Left renal pelvis (tissue), 4 donors: Measurements from ENCODE around the gene LIN7A. TPM values are rescaled to one million over a fixed set of nuclear protein-coding genes. Genes with fewer than 3 reads are reported as not detected.
A peak's percentile ranks its signal among the peaks of the same experiment; 100 is the strongest.
"Not testable (repeated sequence)": the region's sequence is repeated elsewhere in the genome, so short reads cannot be mapped to it uniquely, and the experiment has no call there.

Experiments
- DNase-seq, 4 donors: peaks; one replicate each; pipeline ENCODE4 v3.0.0-alpha.2; 2013; ENCODE audit warnings: low read depth in 4 of 4, low spot score in 3 of 4
- polyA plus RNA-seq, 4 donors: library from polyadenylated mRNA; unstranded; fragments of 120-200 nt; gene quantifications; one replicate each; pipeline ENCODE4 v1.2.1, GENCODE V29; 2013; ENCODE audit not compliant: insufficient read length in 4 of 4

LIN7A gene
- polyA plus RNA-seq, 4 donors = 15.4 to 24.8 (median 22.2) TPM

- DNase-seq = no peak
These were observed 13.3 kb downstream of the LIN7A start for GRCh38 chr12:80924437-80924836.

DNA sequence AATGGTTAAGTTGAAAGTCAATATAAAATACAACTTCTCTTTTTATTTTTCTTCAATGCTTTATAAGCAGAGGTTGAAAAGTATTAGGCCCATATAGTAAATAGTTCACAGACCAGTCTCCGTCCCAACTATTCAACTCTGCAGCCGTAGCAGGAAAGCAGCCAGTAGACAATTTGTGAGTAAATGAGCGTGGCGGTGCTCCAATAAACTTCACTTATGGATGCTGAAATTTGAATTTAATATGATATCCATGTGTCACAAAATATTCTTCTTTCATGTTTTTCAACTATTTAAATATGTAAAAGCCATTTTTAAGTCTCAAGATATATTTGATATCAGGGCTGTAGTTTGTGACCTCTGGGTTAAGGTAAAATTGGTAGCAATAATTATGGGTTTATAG lies 17.7 kb downstream of the LIN7A start:
- DNase-seq = no peak

- no peak for DNase-seq
These were observed 20.1 kb downstream of the LIN7A start for GRCh38 chr12:80917651-80918050.

DNA sequence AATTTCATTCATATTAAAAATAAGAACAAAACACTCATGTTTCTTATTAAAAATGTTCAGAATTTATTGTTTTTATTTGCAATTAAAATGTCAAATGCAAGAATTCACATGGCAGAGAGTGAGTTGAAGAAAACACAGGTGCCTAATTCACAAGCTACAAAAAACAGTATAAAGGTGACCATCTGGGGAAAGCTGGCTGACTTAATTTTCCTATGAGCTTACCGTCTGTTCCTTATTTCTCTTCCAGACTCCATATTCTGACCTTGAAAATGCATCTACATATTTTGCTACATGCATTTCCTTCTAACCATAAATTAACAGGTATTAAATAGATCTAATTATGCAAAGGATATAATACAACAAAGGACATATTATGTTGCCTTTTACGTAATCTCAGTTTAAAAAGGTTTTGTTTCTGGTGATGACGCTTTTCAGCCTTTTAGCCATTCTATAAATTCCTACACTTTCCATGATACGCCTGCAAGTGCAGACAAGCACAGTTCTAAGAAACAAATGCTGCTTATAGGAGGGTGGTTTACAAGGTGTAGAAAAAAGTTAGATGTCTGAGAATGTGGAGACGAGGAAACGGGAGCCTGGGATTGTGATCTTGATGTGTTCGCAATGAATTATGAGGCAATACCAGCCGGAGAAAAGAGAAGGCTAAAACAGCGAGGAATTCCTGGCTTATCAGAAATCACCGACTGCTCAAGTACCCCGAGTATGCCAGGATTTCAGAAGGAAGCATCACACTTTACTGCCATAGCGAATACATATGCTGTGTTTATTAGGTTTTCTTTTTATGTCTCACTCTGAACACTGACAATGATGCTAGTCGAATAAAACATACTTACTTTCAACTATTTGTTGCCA lies 24.6 kb downstream of the LIN7A start:
- no peak for DNase-seq

GRCh38 chr12:80909370-80909769 lies 28.4 kb downstream of the LIN7A start:
- no peak for DNase-seq

DNA sequence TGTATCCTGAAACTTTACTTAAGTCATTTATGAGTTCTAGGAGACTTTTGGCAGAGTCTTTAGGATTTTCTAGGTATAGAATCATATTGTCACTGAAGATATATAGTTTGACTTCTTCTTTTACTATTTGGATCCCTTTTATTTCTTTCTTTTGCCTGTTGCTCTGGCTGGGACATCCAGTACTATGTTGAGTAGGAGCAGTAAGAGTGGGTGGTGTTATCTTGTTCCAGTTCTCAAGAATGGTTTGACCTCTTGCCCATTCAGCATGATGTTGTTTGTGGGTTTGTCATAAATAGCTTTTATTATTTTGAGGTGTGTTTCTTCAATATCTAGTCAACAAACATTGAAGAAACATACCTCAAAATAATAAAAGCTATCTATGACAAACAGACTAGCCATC lies 35.0 kb downstream of the LIN7A start:
- DNase-seq = no peak

- DNase-seq = no peak
These were observed 36.1 kb downstream of the LIN7A start for GRCh38 chr12:80901661-80902060.

- DNase-seq = no peak
These were observed 42.5 kb downstream of the LIN7A start for GRCh38 chr12:80895240-80895639.

DNA sequence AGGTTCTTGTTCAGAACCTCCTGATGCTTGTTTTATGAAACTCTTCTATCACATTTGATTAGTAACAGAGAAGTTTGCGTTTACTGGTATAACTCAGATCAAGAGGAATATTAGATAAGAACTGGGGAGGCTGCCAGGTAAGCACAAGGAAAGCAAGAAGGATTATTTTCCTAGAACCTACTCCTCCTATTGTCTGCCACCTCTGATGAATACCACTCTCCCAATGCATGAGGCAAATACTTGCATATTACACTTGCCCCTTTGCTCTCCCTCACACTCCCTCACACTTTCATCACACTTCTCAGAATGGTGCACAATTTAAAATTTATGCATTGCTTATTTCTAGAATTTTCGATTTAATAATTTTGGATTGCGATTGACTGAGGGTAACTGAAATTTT lies 43.6 kb downstream of the LIN7A start:
- DNase-seq = no peak

DNA sequence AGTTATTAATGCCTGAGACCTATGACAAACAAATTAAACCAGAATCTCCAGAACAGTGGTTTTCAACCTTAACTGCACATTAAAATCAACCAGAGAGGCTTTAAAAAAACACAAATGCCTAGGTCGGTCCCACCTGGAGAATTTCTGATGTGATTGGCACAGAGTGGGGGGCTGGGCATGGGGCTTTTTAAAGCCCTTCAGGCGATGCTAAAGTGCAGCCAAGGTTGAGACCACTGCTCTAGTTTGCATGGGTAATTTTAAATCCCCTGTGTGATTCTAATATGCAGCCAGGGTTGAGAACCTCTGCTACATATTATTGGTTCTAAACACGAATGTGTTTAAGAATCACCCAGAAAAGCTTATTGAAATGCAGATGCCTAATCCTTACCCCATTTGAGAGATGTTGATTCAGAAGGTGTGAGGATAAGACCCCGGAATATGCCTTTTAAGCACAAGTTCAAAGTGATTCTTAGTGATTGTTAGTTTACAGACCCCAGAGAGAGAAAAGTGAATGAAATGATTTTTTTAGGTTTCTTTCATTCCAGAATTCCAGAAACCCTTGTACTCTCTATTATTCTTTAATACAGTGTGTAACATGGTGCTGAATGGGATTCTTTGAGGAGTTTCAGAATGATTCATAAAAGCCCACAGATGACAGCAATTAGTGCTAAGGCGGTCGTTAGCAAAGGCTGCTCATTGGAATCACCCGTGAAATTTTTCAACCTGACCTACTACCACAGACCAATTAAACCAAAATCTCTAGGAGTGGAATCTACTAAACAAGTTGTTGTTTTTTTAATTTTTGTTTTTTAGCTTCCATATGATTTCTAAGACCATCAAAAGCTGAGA lies 44.9 kb downstream of the LIN7A start:
- no peak for DNase-seq

DNA sequence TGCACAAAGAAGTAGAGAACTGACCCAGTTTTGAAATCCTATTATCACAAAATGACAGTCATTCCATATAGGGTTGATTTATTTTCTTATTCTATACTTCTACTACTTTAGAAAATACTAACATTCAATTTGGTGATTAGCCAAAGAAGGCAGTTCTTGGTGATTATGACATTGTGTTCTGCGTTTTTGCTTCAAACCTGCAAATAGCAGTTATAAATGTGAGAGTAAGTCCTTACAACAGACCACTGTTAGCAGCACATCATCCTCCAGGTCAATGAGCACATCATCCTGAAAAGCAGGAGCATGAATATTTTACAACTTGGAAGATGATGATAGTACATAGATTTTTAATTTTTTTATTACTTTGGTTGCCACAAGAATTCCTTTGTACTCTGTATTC lies 53.1 kb downstream of the LIN7A start:
- DNase-seq = no peak

GRCh38 chr12:80881106-80881505 lies 56.6 kb downstream of the LIN7A start:
- DNase-seq = no peak

- DNase-seq = not testable (repeated sequence)
These were observed 59.3 kb downstream of the LIN7A start for GRCh38 chr12:80878452-80878851.

DNA sequence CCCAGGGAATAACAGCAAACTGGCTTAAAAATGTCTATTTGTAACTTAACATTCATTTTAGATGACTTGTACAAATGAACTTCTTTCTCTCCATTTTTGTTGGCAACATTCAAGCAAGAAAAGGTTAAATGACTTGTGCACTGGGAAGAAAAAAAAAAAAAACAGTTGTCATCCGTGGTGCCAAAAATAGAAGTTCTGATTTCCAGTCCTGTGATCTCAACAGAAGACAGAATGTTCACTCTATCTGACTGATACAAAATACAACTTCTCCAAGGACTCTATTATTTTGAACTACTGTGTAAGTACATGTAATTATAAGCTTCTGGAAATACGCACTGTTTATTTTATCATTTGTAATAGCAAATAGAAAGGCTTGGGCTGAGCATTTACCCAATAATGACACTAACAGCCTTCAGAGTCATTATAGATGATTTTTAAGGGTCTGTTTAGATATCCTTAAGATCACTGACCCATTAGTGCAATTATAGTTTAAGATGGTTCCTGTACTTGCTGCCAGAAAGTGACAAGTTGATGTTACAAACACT lies 59.9 kb downstream of the LIN7A start:
- no peak for DNase-seq

DNA sequence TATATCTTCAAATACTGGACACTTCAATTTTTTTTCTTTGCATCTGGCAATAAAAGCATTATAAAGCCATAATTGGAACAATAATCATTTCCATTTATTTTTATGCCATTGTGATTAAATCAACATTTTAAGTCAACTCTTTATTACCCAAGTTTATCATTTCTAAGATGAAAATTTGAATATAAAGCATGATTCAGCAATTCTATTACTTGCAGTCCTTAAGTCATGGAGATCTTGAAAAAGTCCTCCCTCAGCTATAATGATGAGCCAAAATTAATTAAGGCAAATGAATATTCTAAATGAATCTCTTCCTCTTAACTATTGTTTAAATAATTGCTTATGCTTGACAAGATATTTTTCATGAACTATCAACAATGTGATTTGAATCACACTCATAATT lies 65.7 kb downstream of the LIN7A start:
- DNase-seq = no peak

DNA sequence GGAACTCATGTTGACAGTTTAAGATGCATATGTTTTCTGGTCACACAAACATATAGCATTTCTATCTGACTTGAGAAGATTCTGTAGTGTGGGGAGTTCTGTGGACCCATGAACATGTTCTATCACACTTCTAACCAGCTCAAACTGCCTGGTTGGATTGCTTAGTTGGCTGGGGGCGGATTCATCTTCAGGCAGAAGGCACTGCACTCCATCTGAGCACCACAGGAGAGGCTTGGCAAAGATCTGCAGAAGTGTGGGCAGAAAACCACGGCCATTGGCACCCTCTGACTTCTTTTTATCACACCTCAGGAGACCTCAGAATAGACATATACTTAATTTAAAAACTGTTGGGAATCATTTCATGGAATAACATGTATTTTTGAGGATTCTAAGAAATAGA lies 68.5 kb downstream of the LIN7A start:
- DNase-seq = no peak

GRCh38 chr12:80868576-80868975 lies 69.2 kb downstream of the LIN7A start:
- peak in 1 of 4 donors; percentile 6 for DNase-seq

DNA sequence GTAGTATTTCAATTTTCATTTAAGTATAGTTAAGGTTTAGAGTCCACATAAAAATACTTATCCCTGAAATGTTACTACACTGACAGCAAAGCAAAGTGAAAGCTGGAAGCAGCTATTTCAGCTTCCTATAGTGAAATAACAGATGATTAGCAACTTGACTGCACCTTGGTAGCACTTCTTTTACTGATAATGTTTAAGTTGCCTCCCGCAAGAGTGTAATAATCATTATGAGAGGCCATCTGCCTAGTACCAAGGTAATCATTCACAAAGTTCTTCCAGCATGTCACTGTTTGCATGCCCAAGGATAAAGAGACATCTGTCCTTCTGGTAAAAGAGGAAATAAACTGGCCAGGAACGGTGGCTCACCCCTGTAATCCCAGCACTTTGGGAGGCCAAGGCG lies 69.8 kb downstream of the LIN7A start:
- DNase-seq = no peak

DNA sequence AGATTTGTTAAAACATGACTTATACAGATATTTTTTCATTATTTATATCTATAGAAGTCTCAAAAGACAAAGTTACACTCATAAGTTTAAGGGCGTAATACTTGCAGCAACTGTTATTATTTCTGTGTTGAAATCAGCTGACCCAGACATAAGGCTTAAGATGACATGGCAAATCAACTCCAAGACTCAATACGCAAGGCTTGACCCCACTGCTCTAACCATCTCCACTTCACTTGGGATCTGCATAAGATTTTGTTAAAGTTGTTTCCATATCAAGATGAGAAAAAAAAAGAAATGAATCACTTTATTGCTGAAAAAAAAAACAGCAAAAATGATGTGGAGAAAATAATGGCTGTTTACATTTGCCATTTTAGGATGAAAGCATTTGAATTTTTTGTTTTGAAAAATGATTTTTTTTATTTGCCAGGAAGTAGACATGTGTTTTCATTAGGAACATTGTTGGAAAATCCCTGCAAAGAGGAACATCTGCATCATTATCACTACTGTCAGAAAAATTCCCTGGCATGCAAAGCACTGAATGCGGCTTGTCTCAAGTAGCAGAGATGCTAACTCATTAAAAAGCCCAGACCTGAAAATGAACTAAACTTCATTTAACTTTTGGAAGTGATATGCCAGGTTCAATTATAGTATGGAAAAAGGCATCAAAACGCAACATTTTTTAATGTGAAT lies 73.5 kb downstream of the LIN7A start:
- DNase-seq = no peak

DNA sequence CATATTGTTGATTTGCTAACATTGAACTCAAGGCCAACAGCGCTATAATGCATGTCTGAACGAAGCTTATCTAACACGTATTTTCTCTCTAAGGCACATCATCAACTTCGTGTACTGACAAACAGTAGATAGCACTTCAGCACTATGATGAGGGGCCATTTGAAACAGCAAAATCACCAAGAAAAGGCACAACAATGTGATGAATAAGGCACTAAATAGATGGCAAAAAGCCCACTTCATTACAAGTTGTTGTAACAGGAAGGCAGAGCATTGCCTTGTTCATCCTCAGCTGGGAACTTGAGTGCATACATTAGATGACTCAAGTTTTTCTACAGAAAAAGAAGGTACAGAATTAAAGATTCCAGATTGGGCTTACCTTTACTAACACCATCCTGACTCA lies 75.2 kb downstream of the LIN7A start:
- DNase-seq = no peak
